GM18867 (cell line): ENCODE data around the gene FGF5.

Source experiments
- ATAC-seq: cut with Tn5 transposase; IDR thresholded peaks from one replicate; pipeline ENCODE4 v1.9.1; 2021; ENCODE audit warnings: mild to moderate bottlenecking, moderate library complexity; ENCODE audit not compliant: unreplicated experiment

The FGF5 gene

GRCh38 chr4:80252953-80253352 is 13.5 kb upstream of the FGF5 start:
- no peak for ATAC-seq

DNA sequence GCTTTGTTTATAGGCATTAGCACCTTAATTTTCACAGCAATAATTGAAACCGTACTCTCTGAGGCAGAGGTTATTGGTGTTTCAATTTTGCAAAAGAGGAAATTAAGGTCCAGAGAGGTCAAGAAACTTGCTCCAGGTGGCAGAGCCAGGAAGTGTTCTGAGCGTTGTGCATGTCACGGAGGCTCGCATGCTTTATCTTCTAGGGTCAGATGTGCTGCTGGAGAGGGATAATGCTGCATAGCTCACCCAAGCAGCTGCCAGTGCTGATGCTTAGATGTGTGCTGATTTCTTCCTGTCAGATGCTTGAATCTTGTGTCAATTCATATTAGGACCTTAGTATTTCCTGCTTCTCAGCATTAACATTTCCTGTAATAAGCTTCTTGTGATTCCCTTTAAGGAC is 13.0 kb upstream of the FGF5 start:
- ATAC-seq: peak; percentile 56

DNA sequence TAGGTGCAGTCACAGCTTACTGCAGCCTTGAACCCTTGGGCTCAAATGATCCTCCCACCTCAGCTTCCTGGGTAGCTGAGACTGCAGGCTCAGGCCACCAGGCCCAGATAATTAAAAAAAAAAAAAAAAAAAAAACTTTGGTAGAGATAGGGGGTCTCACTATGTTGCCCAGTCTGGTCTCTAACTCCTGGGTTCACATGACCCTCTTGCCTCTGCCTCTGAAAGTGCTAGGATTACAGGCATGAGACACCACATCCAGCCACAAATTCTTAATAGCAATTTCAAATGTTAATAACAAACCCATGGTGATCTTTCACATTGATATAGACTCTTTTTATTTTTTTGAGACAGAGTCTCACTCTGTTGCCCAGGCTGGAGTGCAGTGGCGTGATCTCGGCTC is 12.3 kb upstream of the FGF5 start:
- ATAC-seq: no peak

DNA sequence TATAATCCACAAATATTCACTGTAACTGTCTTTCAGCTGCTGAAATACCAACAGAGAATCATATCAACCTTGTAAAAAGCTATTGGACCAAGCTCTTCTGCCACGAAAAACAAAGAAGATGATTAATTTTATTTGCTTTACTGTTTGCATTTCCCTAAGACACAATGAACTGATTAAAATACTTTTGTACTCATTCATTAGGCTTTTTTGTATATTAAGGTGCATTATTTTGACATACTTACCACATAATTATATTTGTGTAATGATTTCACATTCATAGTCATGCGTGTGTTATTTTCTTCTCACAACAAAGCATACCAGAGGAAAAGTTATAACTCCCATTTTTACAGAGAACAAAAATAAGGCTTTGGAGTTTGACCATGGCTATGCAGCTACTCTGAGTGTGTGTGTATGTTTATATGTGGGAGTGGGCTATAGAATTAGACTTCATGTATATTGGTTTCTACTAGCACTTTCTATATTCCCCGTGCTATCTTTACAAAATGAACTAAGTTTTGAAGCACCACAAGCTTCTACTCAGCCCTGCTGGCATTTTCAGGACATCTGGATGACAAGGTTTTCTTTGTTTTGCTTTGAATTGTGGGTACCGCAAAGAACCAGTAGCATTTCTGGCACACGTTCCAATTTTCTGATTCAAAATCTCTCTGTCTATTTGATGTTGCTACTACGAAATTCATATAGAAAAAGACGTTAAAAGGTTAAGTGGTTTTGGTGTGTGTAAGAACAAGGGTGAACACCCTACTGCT is 11.0 kb upstream of the FGF5 start:
- ATAC-seq: no peak

DNA sequence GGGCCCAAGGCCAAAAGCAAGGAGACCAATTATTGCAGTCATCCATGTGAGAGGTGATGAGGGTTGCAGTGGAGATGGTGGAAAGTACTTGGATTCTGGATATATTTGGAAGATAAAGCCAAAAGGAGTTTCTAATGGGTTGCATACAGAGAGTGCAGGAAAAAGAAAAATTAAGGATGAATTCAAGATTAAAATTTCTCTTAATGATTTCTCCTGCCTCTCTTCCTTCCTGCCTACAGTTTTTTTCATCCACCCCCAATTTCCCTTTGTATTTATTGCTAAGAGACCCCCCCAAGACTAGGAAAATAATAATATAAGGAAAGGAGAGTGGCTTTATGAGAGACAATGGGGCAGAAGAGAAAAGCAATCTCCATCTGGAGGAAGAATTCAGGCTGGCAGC is 8.6 kb upstream of the FGF5 start:
- no peak for ATAC-seq

- no peak for ATAC-seq
Measured at GRCh38 chr4:80259012-80259411, 7.5 kb upstream of the FGF5 start.

DNA sequence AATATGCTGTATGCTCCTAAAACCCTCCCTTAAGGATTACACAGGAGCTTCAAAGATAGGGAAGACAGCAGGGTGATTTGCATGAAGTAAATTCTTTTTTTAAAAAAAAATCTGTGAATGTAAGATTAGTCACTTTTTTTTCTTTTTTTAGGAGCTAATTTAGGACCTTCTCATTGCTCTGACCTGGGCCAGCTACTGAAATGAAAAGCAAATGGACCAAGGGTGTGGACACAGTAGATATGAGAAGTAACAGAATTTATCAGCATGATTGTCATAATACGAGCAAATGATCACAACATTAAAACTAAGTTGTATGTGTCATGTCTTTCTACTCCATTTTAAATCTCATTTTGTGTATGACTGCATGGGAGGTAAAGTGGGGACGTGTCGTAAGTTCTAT is 6.6 kb upstream of the FGF5 start:
- ATAC-seq: no peak

DNA sequence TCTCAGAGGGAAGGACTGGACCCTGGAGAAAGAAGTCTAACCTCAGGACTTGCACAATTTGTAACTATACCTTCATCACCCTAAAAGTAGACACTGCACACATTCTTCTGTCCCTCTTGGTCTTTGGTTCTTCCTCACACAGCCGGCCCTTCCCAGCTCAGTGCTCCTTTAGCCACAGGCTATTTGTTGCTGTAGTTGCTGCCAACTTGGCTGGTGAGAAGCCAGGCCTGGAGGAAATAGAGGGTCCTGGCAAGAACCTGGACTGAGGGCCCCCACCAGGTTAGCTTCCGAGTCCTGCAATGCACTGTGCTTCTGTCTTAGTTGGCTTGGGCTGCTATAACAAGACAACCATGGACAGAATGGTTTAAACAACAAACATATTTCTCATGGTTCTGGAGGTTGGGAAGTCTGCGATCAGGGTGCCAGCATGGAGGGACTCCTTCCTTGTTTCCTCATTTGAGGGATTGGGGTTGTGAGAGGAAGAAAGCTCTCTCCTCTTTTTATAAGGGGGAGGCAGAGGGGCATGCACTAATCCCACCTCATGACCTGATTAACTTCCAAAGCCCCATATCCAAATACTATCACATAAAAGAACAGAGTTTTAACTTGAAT is 4.4 kb upstream of the FGF5 start:
- ATAC-seq: no peak

GRCh38 chr4:80263541-80264351 is 2.7 kb upstream of the FGF5 start:
- no peak for ATAC-seq

GRCh38 chr4:80264352-80264647 is 2.2 kb upstream of the FGF5 start:
- ATAC-seq: no peak

- ATAC-seq: no peak
Measured at GRCh38 chr4:80264825-80265224, 1.6 kb upstream of the FGF5 start.

- no peak for ATAC-seq
Measured at GRCh38 chr4:80265571-80266252, 752 bp upstream of the FGF5 start.

DNA sequence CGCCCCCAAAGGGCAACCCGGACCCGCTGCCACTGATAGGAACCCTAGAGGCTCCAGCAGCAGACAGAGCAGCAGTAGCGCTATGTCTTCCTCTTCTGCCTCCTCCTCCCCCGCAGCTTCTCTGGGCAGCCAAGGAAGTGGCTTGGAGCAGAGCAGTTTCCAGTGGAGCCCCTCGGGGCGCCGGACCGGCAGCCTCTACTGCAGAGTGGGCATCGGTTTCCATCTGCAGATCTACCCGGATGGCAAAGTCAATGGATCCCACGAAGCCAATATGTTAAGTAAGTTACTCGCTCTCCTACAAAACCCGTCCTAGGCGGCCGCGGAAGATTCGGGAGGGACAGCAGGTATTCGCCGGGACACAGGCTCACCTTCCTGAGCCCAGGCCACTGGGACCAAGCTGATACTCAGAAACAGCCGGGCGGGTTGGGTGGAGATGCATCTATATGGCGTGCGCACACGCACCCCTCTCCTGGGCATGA is 477 bp downstream of the FGF5 start:
- no peak for ATAC-seq

DNA sequence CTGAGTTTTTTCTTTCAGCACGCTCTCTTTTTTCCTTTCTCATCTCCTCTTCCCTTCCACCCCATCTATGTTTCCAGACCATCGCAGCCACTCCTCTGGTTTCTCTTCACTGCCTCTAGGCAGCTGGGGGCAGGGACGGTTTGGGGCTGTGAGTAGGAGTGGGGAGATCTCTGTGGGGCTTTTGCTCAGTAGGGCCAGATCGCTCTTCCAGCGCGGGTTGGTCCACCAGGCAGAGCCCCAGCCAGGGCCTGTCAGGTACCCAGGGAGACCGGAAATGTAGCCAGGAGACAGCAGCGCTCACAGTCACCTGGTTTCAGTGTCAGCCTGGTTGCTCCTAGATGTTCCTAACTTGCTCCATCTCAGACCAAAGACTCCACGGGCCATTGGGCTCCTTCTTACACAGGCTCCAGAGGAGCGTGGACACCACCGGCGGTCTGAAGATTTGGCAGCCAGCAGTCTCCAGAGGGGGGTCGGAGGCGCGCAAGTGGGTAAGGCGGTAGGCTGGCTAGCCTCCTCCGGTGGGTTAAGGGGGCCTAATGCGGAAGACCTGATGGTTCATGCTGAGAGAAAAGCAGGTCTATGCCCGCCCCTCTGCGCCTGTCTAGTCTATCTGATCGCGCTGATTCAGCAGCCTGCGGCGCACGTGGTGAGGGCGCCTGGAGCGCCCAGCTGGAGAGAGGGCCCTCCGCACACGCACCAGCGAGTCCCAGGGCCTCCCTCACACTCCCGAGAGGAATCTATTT is 1.8 kb downstream of the FGF5 start:
- ATAC-seq: no peak

GRCh38 chr4:80268936-80269335 is 2.5 kb downstream of the FGF5 start:
- ATAC-seq: no peak

DNA sequence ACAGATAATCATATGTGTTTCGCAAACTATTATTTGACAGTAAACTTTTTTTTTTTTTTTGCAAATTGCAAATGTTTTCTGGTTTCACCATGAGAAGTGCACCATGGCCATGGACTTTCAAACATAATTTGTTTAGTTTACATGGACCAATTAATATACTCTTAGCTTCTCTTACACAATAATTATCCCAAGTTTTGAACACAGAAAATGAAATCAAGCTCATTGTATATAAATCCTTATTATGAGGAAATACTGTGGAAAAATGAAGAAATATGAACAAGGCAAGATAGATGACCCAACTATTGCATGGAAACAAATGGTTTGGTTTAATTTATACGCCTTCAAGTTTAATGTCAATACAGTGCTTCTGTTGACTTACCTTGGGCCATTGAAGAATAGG is 3.9 kb downstream of the FGF5 start:
- no peak for ATAC-seq

GRCh38 chr4:80270868-80271267 is 4.4 kb downstream of the FGF5 start:
- no peak for ATAC-seq

- no peak for ATAC-seq
Measured at GRCh38 chr4:80271801-80272200, 5.3 kb downstream of the FGF5 start.

- no peak for ATAC-seq
Measured at GRCh38 chr4:80276931-80277330, 10.5 kb downstream of the FGF5 start.

GRCh38 chr4:80279751-80280150 is 13.3 kb downstream of the FGF5 start:
- no peak for ATAC-seq

- ATAC-seq: no peak
Measured at GRCh38 chr4:80286451-80286850, 20.0 kb downstream of the FGF5 start.
